Esophagus muscularis mucosa (tissue), 4 donors: ENCODE data around the gene PTPN7. TPM values are rescaled to one million over a fixed set of nuclear protein-coding genes. Genes with fewer than 3 reads are reported as not detected.

Source experiments
- DNase-seq: peaks from one replicate; pipeline ENCODE4 v3.0.0-alpha.2; 2017; ENCODE audit errors: extremely low spot score
- H3K27ac ChIP-seq, 4 donors: fragments of 200-600 bp; sonication (generic); replicated peaks in 1 of 4; 1 replicate in 3 of 4; 2 replicates in 1 of 4; pipeline ENCODE4 v1.5.1; 2016 to 2019; ENCODE audit warnings: mild to moderate bottlenecking in 1 of 4
- H3K27me3 ChIP-seq, 4 donors: fragments of 200-600 bp; sonication (generic); one replicate each; pipeline versions ENCODE4 v1.5.1 to v1.6.0; 2016 to 2019
- H3K36me3 ChIP-seq, 4 donors: fragments of 200-600 bp; sonication (generic); one replicate each; pipeline ENCODE4 v1.5.1; 2016 to 2019
- H3K4me1 ChIP-seq, 4 donors: fragments of 200-600 bp; sonication (generic); one replicate each; pipeline ENCODE4 v1.5.1; 2016 to 2019
- H3K4me3 ChIP-seq, 4 donors: fragments of 200-600 bp; sonication (generic); 1 replicate in 2 of 4; 2 replicates in 2 of 4; pipeline ENCODE4 v1.5.1; 2016 to 2019; ENCODE audit warnings: mild to moderate bottlenecking in 4 of 4, moderate library complexity in 1 of 4
- H3K9me3 ChIP-seq, 4 donors: fragments of 200-600 bp; sonication (generic); 1 replicate in 3 of 4; 2 replicates in 1 of 4; pipeline ENCODE4 v1.5.1; 2016 to 2019
- EP300 ChIP-seq: sonication (generic); formaldehyde crosslinking; IDR thresholded peaks from one replicate; pipeline ENCODE4 v1.6.1; 2017; ENCODE audit warnings: antibody characterized with exemption
- POLR2A ChIP-seq: fragments of 450-650 bp; IDR thresholded peaks from one replicate; pipeline ENCODE4 v1.6.1; 2017; ENCODE audit warnings: antibody characterized with exemption, moderate library complexity, mild to moderate bottlenecking, low read depth
- POLR2AphosphoS5 ChIP-seq, 2 donors: sonication (generic); formaldehyde crosslinking; IDR thresholded peaks; one replicate each; pipeline ENCODE4 v1.6.1; 2017; ENCODE audit warnings: antibody characterized with exemption in 2 of 2
- WGBS: methylation state at CpG from one replicate; pipeline ENCODE4 v1.1.5; 2018; 5-methylcytosine and 5-hydroxymethylcytosine counted together
- intact Hi-C: fragments of 100-400 bp; cut with DNase I; formaldehyde crosslinking; loops from one replicate; pipeline ENCODE4 v1.15.1; 2023
- total RNA-seq, 4 donors: library from RNA; depleted of rRNA; stranded (reverse); fragments of >200 nt; gene quantifications; one replicate each; pipeline versions ENCODE4 v1.1.0 to v1.2.1, GENCODE V29; 2016
- TF ChIP-seq, protein P1 (sequence below), 3 experiments: fragments of 200-600 bp in 2 of 3; fragments of 450-650 bp in 1 of 3; sonication (generic) in 2 of 3; IDR thresholded peaks; one replicate each; pipeline ENCODE4 v1.5.1; 2017 to 2019; ENCODE audit warnings: antibody characterized with exemption in 3 of 3, mild to moderate bottlenecking in 2 of 3, moderate library complexity in 1 of 3

The PTPN7 gene
- total RNA-seq, 4 donors from 2014 or later = 0.78 to 2.5 (median 1.3) TPM

GRCh38 chr1:202187697-202188407 is 27.4 kb upstream of the PTPN7 start:
- H3K4me1 ChIP-seq = peaks cover 0 to 11% (median 9%) of the 10 kb centered on the region in 4 donors
- peaks cover 0 to 67% (median under 1%) of the 10 kb centered on the region in 4 donors for H3K27me3 ChIP-seq
- intact Hi-C loops = loop anchor here (5.0 kb wide), 1 partner anchor 129 kb away; no protein-coding TSS in a partner anchor
- 75% methylated on average over 7 of the region's 8 CpGs for WGBS
- no peaks in the 10 kb centered on the region for H3K36me3 ChIP-seq
- H3K9me3 ChIP-seq = no peaks in the 10 kb centered on the region
- no peak overlapping the region for H3K4me3 ChIP-seq
- DNase-seq = no peak
- H3K27ac ChIP-seq = no peak overlapping the region
- TF ChIP-seq, protein P1, sequence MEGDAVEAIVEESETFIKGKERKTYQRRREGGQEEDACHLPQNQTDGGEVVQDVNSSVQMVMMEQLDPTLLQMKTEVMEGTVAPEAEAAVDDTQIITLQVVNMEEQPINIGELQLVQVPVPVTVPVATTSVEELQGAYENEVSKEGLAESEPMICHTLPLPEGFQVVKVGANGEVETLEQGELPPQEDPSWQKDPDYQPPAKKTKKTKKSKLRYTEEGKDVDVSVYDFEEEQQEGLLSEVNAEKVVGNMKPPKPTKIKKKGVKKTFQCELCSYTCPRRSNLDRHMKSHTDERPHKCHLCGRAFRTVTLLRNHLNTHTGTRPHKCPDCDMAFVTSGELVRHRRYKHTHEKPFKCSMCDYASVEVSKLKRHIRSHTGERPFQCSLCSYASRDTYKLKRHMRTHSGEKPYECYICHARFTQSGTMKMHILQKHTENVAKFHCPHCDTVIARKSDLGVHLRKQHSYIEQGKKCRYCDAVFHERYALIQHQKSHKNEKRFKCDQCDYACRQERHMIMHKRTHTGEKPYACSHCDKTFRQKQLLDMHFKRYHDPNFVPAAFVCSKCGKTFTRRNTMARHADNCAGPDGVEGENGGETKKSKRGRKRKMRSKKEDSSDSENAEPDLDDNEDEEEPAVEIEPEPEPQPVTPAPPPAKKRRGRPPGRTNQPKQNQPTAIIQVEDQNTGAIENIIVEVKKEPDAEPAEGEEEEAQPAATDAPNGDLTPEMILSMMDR (IDR thresholded peaks at IDR 0.05) = no peak

DNA sequence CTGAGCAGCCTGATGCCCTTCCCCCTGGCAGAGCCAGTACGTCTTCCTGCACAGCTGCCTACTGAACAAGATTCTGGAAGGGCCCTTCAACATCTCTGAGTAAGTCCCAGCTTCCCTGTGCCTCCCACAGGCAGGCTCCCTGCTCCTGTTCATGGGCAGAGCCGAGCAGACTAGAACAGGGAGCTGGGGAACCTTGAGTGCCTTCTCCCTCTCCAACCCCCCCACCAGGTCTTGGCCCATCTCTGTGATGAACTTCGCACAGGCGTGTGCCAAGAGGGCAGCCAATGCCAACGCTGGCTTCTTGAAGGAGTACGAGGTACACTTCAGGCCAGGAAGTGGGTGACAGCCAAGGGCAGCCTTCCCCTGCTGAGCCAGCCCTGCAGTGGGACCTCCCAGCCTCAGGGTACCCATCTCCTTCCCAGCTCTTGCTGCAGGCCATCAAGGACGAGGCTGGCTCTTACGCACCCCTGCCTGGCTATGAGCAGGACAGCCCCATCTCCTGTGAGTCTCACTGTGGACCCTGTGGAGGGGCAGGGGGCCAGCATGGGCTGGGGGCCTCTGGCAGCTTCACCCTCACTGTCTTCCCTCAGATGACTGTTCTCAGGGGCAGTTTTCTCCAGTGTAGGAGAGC is 26.8 kb upstream of the PTPN7 start:
- DNase-seq = no peak
- 65% methylated on average over 3 of the region's 8 CpGs for WGBS
- Histone ChIP-seq H3K4me1 (peaks cover 0 to 8% (median 7%) of the 10 kb centered on the region in 4 donors), H3K27ac (no peak overlapping the region), H3K4me3 (no peak overlapping the region), H3K36me3 (no peaks in the 10 kb centered on the region), H3K9me3 (no peaks in the 10 kb centered on the region), H3K27me3 (peaks cover 0 to 63% (median 0%) of the 10 kb centered on the region in 4 donors)
- TF ChIP-seq EP300 (no peak), POLR2AphosphoS5 (IDR thresholded peaks at IDR 0.05) (no peak), POLR2A (no peak)
- TF ChIP-seq, protein P1 (IDR thresholded peaks at IDR 0.05) = no peak
- intact Hi-C loops = loop anchor here (5.0 kb wide), 1 partner anchor 130 kb away; no protein-coding TSS in a partner anchor

GRCh38 chr1:202186327-202186726 is 25.9 kb upstream of the PTPN7 start:
- H3K36me3 ChIP-seq = no peaks in the 10 kb centered on the region
- no peak overlapping the region for H3K27ac ChIP-seq
- intact Hi-C loops = loop anchor here (5.0 kb wide), 1 partner anchor 131 kb away; no protein-coding TSS in a partner anchor
- 92% methylated on average over 5 of the region's 7 CpGs for WGBS
- DNase-seq = no peak
- no peaks in the 10 kb centered on the region for H3K9me3 ChIP-seq
- TF ChIP-seq, protein P1 (IDR thresholded peaks at IDR 0.05) = no peak
- TF ChIP-seq POLR2AphosphoS5 (IDR thresholded peaks at IDR 0.05) (no peak), EP300 (no peak)
- H3K4me3 ChIP-seq = no peak overlapping the region
- peaks cover 0 to 8% (median 7%) of the 10 kb centered on the region in 4 donors for H3K4me1 ChIP-seq
- H3K27me3 ChIP-seq = peaks cover 0 to 69% (median 0%) of the 10 kb centered on the region in 4 donors

DNA sequence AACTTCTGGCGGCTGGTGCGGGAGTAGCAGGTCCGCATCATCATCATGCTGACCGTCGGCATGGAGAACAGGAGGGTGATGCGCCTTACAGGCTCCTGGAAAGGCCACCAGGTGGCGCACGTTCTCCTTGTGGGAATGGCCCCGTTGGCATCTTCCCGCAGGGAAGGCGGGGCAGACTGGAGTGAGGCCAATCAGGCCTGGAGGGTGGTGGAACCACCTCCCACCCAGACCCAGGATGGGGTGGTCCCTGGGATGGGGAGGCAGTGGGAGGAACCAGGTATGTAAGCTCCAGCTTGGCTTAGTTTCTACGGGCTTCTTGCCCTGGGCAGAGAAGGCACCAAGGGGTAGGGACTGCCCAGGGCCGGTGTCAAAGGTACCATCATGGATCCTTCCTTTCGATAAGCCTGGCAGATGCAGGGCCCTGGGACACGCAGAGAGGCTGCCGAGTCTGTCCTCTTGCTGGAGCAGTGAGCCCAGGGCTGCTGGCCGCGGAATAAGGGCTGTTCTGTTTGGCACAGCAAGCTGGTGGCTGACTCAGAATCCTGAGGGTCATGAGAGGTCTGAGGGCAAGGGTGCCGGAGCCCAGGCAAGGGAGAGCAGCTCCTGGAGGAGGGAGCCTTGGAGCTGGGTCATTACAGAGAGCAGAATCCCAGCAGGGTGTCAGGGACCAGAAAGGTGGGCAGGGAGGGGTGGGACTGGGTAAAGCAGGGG is 24.5 kb upstream of the PTPN7 start:
- H3K27me3 ChIP-seq = peaks cover 0 to 75% (median 2%) of the 10 kb centered on the region in 4 donors
- H3K36me3 ChIP-seq = no peaks in the 10 kb centered on the region
- H3K4me1 ChIP-seq = peaks cover 0 to 8% (median 7%) of the 10 kb centered on the region in 4 donors
- no peak overlapping the region for H3K27ac ChIP-seq
- H3K9me3 ChIP-seq = no peaks in the 10 kb centered on the region
- DNase-seq = no peak
- intact Hi-C loops = loop anchor here (5.0 kb wide), 1 partner anchor 132 kb away; no protein-coding TSS in a partner anchor
- 37% methylated on average over 10 of the region's 19 CpGs for WGBS
- TF ChIP-seq, protein P1 (IDR thresholded peaks at IDR 0.05) = peak; percentile 54 to 85 (median 72)
- TF ChIP-seq POLR2AphosphoS5 (IDR thresholded peaks at IDR 0.05) = no peak
- H3K4me3 ChIP-seq = no peak overlapping the region
